Trophoblast cell (in vitro differentiated cells and primary cell): ENCODE measurements around the gene ADARB2.
"Not testable (repeated sequence)": the region's sequence is repeated elsewhere in the genome, so short reads cannot be mapped to it uniquely, and the experiment has no call there.

Source experiments
- DNase-seq, 2 donors: peaks; one replicate each; pipeline ENCODE4 v3.0.0-alpha.2; 2016
- H2AFZ ChIP-seq: 2 replicates; pipeline ENCODE4 v1.6.1; 2013; ENCODE audit warnings: low read length, moderate library complexity, mild to moderate bottlenecking; ENCODE audit not compliant: insufficient read depth, poor library complexity
- H2AK5ac ChIP-seq: 2 replicates; pipeline ENCODE4 v1.6.1; 2013; ENCODE audit warnings: mild to moderate bottlenecking, low read length
- H2BK120ac ChIP-seq: 2 replicates; pipeline ENCODE4 v1.6.1; 2013; ENCODE audit warnings: low read length, mild to moderate bottlenecking, moderate library complexity; ENCODE audit not compliant: insufficient read depth, poor library complexity
- H2BK12ac ChIP-seq: 2 replicates; pipeline ENCODE4 v1.6.1; 2013; ENCODE audit warnings: mild to moderate bottlenecking, low read length, moderate library complexity
- H2BK5ac ChIP-seq: 2 replicates; pipeline ENCODE4 v1.6.1; 2013; ENCODE audit warnings: low read length, low read depth, moderate library complexity, mild to moderate bottlenecking; ENCODE audit not compliant: poor library complexity
- H3K14ac ChIP-seq: 2 replicates; pipeline ENCODE4 v1.6.1; 2013; ENCODE audit warnings: mild to moderate bottlenecking, low read length
- H3K18ac ChIP-seq: 2 replicates; pipeline ENCODE4 v1.6.1; 2013; ENCODE audit warnings: mild to moderate bottlenecking, low read length
- H3K23ac ChIP-seq: 2 replicates; pipeline ENCODE4 v1.6.1; 2013; ENCODE audit warnings: low read length
- H3K27ac ChIP-seq: 2 replicates; pipeline ENCODE4 v1.5.1; 2013; ENCODE audit warnings: low read depth, mild to moderate bottlenecking, inconsistent platforms, low read length, moderate library complexity
- H3K27me3 ChIP-seq: 2 replicates; pipeline ENCODE4 v1.6.1; 2013; ENCODE audit warnings: inconsistent platforms, mild to moderate bottlenecking, low read length, moderate library complexity; ENCODE audit not compliant: insufficient read depth
- H3K36me3 ChIP-seq, 2 experiments: 1 replicate in 1 of 2; 2 replicates in 1 of 2; pipeline ENCODE4 v1.6.1; 2013; ENCODE audit warnings: low read length in 2 of 2, mild to moderate bottlenecking in 2 of 2, moderate library complexity in 1 of 2; ENCODE audit not compliant: insufficient read depth in 2 of 2, control insufficient read depth in 1 of 2
- H3K4ac ChIP-seq: 2 replicates; pipeline ENCODE4 v1.6.1; 2013; ENCODE audit warnings: low read depth, mild to moderate bottlenecking, low read length, moderate library complexity
- H3K4me1 ChIP-seq, 2 experiments: 1 replicate in 1 of 2; 2 replicates in 1 of 2; pipeline ENCODE4 v1.6.1; 2013; ENCODE audit warnings: low read length in 2 of 2, mild to moderate bottlenecking in 2 of 2, moderate library complexity in 1 of 2; ENCODE audit not compliant: insufficient read depth in 2 of 2, control insufficient read depth in 1 of 2
- H3K4me2 ChIP-seq: 2 replicates; pipeline ENCODE4 v1.6.1; 2013; ENCODE audit warnings: inconsistent platforms, mild to moderate bottlenecking, low read length, moderate library complexity
- H3K4me3 ChIP-seq: 2 replicates; pipeline ENCODE4 v1.5.1; 2013; ENCODE audit warnings: mild to moderate bottlenecking, low read depth, low read length, inconsistent platforms
- H3K79me1 ChIP-seq: one replicate; pipeline ENCODE4 v1.6.1; 2013; ENCODE audit warnings: low read length
- H3K79me2 ChIP-seq: 2 replicates; pipeline ENCODE4 v1.6.1; 2013; ENCODE audit warnings: low read length, mild to moderate bottlenecking; ENCODE audit not compliant: control insufficient read depth, insufficient read depth, poor library complexity
- H3K9ac ChIP-seq: 2 replicates; pipeline ENCODE4 v1.6.1; 2013; ENCODE audit warnings: mild to moderate bottlenecking, low read length
- H3K9me3 ChIP-seq: 2 replicates; pipeline ENCODE4 v1.6.1; 2013; ENCODE audit warnings: low read depth, mild to moderate bottlenecking, control low read depth, inconsistent platforms, low read length; ENCODE audit not compliant: insufficient read depth
- H4K12ac ChIP-seq: 2 replicates; pipeline ENCODE4 v1.6.1; 2013; ENCODE audit warnings: low read depth, mild to moderate bottlenecking, low read length, moderate library complexity
- H4K8ac ChIP-seq: 2 replicates; pipeline ENCODE4 v1.6.1; 2013; ENCODE audit warnings: low read depth, mild to moderate bottlenecking, low read length, moderate library complexity
- H4K91ac ChIP-seq: one replicate; pipeline ENCODE4 v1.6.1; 2013; ENCODE audit warnings: low read depth, mild to moderate bottlenecking, low read length, moderate library complexity
- WGBS: extraction: QIAGEN DNeasy Blood & Tissue Kit; methylation state at CpG from one replicate; pipeline ENCODE4 v1.1.7; 2013; ENCODE audit warnings: missing lambda C conversion rate; ENCODE audit not compliant: insufficient read length, insufficient coverage; ENCODE audit errors: extremely low coverage; 5-methylcytosine and 5-hydroxymethylcytosine counted together

The ADARB2 gene

GRCh38 chr10:1354809-1355710 is 382.3 kb downstream of the ADARB2 start:
- Histone ChIP-seq H4K12ac (no peak overlapping the region), H2BK5ac (no peak overlapping the region), H3K4ac (no peak overlapping the region), H2AFZ (no peak overlapping the region), H3K9me3 (peaks cover 2% of the 10 kb centered on the region), H2BK120ac (no peak overlapping the region), H4K8ac (no peak overlapping the region), H3K27me3 (no peaks in the 10 kb centered on the region), H3K4me1 (peaks cover 3 to 7% of the 10 kb centered on the region in 2 experiments), H3K18ac (no peak overlapping the region), H3K36me3 (no peaks in the 10 kb centered on the region), H3K23ac (no peak overlapping the region), H3K27ac (no peak overlapping the region), H3K79me2 (no peaks in the 10 kb centered on the region), H3K9ac (no peak overlapping the region), H2AK5ac (no peak overlapping the region), H4K91ac (no peak overlapping the region), H3K79me1 (no peaks in the 10 kb centered on the region), H2BK12ac (no peak overlapping the region), H3K4me2 (no peak overlapping the region), H3K14ac (no peak overlapping the region), H3K4me3 (no peak overlapping the region)
- no CpG with 5 or more reads among the region's 10 CpGs for WGBS
- DNase-seq, result no peak

DNA sequence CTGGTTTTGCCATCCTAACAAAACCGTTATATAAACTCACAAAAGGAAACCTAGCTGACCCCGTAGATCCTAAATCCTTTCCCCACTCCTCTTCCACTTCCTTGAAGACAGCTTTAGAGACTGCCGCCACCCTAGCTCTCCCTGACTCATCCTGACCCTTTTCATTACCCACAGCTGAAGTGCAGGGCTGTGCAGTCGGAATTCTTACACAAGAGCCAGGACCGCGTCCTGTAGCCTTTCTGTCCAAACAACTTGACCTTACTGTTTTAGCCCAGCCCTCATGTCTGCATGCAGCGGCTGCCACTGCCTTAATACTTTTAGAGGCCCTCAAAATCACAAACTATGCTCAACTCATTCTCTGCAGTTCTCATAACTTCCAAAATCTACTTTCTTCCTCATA is 385.0 kb downstream of the ADARB2 start:
- not testable (repeated sequence) for H3K18ac ChIP-seq, H3K4me3 ChIP-seq, H3K27ac ChIP-seq, H3K23ac ChIP-seq, H3K4me2 ChIP-seq, H4K91ac ChIP-seq, H2BK12ac ChIP-seq, H4K8ac ChIP-seq, H3K4me1 ChIP-seq, H3K9me3 ChIP-seq, H2AFZ ChIP-seq, H3K14ac ChIP-seq, H3K4ac ChIP-seq, H4K12ac ChIP-seq, H3K27me3 ChIP-seq, H2AK5ac ChIP-seq, H3K79me2 ChIP-seq, H3K9ac ChIP-seq, H2BK120ac ChIP-seq, DNase-seq, H3K36me3 ChIP-seq, H2BK5ac ChIP-seq, H3K79me1 ChIP-seq
- WGBS, result no CpG with 5 or more reads among the region's 7 CpGs

GRCh38 chr10:1348773-1349050 is 388.6 kb downstream of the ADARB2 start:
- H3K27me3 ChIP-seq, result no peaks in the 10 kb centered on the region
- no peak overlapping the region for H2BK5ac ChIP-seq
- H3K4me1 ChIP-seq, result no peaks in the 10 kb centered on the region
- no peak overlapping the region for H3K18ac ChIP-seq
- no peak overlapping the region for H4K8ac ChIP-seq
- DNase-seq, result no peak
- H4K91ac ChIP-seq, result no peak overlapping the region
- no CpG with 5 or more reads among the region's 5 CpGs for WGBS
- H3K4me2 ChIP-seq, result no peak overlapping the region
- no peaks in the 10 kb centered on the region for H3K79me2 ChIP-seq
- H2AFZ ChIP-seq, result no peak overlapping the region
- no peak overlapping the region for H2BK120ac ChIP-seq
- H2AK5ac ChIP-seq, result no peak overlapping the region
- no peak overlapping the region for H4K12ac ChIP-seq
- H3K27ac ChIP-seq, result no peak overlapping the region
- H3K79me1 ChIP-seq, result no peaks in the 10 kb centered on the region
- no peak overlapping the region for H3K14ac ChIP-seq
- H3K9me3 ChIP-seq, result no peaks in the 10 kb centered on the region
- no peak overlapping the region for H3K4me3 ChIP-seq
- no peaks in the 10 kb centered on the region for H3K36me3 ChIP-seq
- no peak overlapping the region for H3K4ac ChIP-seq
- no peak overlapping the region for H2BK12ac ChIP-seq
- H3K9ac ChIP-seq, result no peak overlapping the region
- H3K23ac ChIP-seq, result no peak overlapping the region

DNA sequence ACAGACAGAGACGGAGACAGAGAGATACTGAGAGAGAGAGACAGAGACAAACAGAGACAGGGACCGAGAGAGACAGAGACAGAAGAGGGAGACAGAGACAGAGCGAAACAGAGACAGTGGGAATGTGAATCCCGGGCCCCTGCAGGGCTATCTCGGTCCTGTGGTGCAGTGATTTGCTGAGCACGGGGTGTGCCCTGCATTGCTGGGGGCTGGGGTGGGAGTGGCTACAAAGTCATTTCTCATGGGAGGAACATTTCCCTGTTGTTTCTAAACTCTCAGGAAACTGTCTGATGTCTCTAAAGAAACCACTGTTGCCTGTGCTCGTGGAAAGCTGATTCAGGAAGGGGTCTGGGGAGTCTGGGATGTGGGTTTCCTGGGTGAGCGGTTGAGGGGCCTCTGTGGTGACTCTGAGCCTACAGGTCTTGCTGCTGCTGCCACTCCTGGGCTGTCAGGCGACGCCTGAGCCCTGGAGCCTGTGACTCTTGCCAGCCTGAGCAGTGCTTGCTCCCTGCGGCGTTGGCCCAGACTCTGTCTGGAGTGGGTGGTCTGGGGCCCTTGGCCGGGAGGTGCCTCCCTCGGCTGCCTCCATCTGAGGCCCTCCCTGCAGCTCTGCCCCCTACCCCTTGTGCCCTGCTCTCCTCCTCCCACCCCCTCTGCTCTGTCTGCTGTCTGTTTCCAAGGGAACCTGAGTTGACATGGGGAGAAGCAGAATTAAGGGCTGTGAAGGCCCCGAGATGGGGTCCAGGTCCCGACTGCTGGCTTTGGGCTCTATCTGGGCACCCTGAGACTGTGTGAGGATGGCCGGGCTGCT is 389.2 kb downstream of the ADARB2 start:
- Histone ChIP-seq H3K36me3 (no peaks in the 10 kb centered on the region), H2BK120ac (no peak overlapping the region), H4K12ac (no peak overlapping the region), H3K14ac (no peak overlapping the region), H3K4ac (no peak overlapping the region), H3K23ac (no peak overlapping the region), H3K9me3 (no peaks in the 10 kb centered on the region), H2AFZ (no peak overlapping the region), H3K27me3 (no peaks in the 10 kb centered on the region), H4K8ac (no peak overlapping the region), H3K4me1 (no peaks in the 10 kb centered on the region), H2BK5ac (no peak overlapping the region), H2BK12ac (no peak overlapping the region), H3K4me2 (no peak overlapping the region), H4K91ac (no peak overlapping the region), H3K9ac (no peak overlapping the region), H3K79me1 (no peaks in the 10 kb centered on the region), H3K27ac (no peak overlapping the region), H3K4me3 (no peak overlapping the region), H2AK5ac (no peak overlapping the region), H3K18ac (no peak overlapping the region), H3K79me2 (no peaks in the 10 kb centered on the region)
- DNase-seq, result no peak
- no CpG with 5 or more reads among the region's 17 CpGs for WGBS
